G401 (cell line): ENCODE measurements around the gene CEBPE. TPM values are rescaled to one million over a fixed set of nuclear protein-coding genes. Genes with fewer than 3 reads are reported as not detected.

ENCODE experiments used
- DNase-seq: peaks from one replicate; pipeline ENCODE4 v3.0.0-alpha.2; 2015; ENCODE audit warnings: low spot score
- in situ Hi-C: cut with HindIII; loops from 2 replicates; pipeline ENCODE4 v1.10.0; 2016; ENCODE audit warnings: low sequenced_read_pairs, mixed read lengths
- total RNA-seq: library from RNA; depleted of rRNA; stranded (reverse); fragments of >200 nt; shearing (Covaris generic); gene quantifications from 2 replicates; pipeline ENCODE4 v1.2.3, GENCODE V29; 2014; rRNA removed

The CEBPE gene
- total RNA-seq = not detected in 2 replicates

DNA sequence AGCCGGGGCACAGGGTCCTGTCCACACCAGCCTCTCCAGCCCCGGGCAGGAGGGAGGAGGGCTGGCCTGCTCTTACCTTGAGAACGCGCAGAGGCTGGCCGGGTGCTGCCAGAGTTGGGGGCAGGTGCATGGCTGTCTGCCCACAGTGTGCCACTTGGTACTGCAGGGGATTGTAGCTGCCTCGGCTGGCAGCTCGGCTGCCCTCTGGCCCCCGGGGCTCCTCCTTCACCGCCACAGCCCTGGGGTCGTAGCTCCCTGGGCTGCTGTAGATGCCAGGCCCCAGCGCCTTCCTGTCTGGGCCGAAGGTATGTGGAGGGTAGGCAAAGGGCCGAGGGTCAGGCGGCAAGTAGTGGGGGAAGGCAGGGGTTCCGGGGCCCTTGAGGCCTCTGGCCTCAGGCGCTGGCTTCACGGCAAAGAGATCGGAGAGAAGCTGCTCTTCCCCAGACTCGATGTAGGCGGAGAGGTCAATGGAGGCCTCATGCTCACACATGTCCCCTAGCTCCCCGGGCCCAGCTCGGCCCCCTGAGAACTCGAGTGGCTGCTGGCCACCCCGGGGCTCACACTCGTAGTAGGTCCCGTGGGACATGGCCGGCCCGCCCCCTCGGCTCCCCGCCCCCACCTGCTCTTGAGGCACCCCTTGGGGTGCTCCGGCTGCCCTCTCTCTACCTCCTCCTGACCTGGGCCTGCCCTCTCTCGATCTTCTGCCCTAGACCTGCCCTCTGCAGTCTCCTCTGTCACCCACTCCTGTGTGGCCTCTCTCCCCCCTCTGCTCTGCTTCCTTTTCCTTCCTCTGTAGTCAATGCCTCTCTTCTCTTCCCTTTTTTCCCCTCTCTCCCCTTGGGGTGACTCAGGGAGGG is at the start of gene CEBPE:
Gene CEBPE, minus strand, starts transcription at position 750 of the 857 bp plus-strand sequence. Its CDS starts 164 bp downstream, at position 586.
- DNase-seq = no peak
- in situ Hi-C loops = no loop called here

DNA sequence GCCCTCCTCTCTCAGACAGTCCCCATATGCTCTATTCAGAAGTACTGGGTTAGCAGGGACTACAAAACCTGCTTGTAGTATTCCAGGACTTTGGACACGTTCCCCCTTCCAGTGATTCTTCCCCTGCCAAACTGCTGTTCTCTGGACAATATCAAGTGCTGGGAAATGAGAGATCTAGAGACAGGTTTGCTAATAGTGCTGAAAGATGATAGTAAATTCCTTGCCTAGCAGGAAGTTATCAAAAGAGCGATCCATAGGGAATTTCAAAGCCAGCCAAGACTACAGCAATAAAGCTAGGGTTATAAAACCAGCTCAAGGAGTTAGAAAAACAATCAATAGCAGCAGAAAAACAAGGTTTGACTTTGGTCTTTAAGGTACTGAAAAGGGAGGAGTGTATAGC is 49.2 kb upstream of the CEBPE start:
- no peak for DNase-seq
- in situ Hi-C loops = no loop called here

DNA sequence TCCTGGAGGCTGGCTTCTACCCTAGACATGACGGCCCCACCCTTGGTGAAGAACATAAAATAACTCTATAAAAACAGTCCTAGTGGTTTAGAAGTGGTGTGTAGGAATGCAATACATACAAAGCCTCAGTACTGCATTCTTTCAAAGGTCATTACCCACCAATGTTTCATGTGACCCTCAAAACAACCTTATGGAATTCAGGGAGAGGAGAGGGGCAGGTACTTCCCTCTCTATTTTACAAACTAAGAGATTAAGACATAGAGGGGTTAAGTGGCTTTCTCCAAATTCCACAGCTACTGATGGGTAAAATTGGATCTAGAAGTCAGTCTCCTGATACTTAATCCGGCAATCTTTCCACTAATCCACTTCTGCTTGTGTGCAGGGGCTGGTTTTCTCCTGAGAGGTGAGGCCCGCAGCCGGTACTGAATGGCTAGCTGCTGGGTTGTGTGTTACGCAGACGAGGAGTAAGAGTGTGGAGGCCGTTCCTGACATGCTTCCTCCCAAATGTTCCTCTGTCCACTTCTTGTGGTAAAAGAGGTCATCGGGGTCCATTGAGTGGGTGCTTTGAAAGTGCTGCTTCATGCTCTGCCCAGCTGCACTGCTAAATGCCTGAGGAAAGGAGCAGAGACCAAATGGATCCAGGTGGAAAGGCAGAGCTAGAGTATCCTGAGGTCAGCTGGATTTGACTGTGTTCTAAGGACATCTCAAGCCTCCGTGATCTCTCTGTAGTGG is 48.2 kb upstream of the CEBPE start:
- no peak for DNase-seq
- in situ Hi-C loops = no loop called here

DNA sequence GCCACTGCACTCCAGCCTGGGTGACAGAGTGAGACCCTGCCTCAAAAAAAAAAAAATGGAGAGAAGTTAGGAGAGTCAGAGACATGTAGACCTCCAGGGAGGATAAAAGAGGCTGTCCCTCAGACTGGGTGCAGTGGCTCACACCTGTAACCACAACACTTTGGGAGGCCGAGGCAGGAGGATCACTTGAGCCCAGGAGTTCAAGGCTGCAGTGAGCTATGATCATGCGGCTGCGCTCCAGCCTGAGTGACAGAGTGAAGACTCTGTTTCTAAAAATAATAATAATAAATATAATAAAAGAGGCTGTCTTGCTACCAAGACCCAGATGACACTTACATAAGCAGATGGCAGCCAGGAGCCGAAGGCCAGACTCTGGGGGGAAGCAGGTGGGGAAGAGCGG is 45.9 kb upstream of the CEBPE start:
- in situ Hi-C loops = no loop called here
- DNase-seq = no peak

DNA sequence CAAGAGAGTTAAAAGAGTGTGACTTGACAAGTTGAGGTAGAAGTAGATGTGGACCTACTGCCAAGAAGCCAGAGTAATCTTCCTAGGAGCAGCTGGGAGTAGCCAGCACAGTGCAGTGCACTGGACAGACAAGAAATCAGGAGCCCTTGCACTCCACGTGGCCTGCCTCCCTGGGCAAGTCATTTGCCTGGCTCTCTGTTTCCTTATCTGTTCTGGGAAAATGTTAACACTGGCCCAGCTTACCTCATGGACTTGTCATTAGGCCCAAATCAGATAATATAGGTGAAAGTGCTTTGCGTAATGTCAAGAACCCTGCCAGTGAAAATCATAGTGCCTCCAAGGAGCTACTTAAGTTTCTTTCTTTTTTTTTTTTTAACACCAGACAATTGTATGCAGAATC is 45.2 kb upstream of the CEBPE start:
- in situ Hi-C loops = no loop called here
- DNase-seq = no peak

DNA sequence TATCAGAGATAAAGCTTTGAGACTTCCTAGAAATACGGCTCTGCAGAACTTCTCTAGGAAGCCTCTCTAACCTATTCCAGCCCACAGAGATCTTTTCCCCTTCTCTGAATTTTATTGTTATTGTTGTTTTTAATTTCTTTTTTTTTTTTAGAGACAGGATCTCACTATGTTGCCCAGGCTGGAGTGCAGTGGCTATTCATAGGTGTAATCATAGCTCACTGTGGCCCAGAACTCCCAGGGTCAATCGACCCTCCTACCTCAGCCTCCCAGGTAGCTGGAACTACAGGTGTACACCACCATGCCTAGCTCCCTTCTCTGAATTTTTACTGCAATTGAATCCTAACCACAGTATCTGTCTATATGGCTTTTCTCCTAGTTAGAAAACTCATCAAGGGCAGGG is 44.8 kb upstream of the CEBPE start:
- in situ Hi-C loops = no loop called here
- DNase-seq = no peak

DNA sequence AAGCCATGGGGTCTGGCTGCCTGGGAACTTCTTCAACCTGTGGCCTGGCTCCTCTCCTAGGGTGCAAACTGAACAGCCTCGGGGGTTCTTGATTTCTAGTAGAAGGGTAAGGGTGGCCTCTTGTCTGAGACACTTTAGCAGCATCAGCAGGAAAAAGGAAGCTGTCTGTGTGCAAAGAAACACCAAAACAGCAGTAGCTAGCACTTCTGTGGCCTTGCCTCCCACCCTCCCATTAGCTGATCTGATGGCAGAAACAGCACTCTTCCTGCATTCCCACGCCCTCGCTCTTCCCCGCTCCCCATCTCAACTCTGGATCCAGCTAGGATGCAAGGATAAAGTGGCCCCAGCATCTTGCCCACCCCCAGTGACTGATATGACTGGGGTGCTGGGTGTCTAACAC is 43.7 kb upstream of the CEBPE start:
- in situ Hi-C loops = no loop called here
- no peak for DNase-seq

DNA sequence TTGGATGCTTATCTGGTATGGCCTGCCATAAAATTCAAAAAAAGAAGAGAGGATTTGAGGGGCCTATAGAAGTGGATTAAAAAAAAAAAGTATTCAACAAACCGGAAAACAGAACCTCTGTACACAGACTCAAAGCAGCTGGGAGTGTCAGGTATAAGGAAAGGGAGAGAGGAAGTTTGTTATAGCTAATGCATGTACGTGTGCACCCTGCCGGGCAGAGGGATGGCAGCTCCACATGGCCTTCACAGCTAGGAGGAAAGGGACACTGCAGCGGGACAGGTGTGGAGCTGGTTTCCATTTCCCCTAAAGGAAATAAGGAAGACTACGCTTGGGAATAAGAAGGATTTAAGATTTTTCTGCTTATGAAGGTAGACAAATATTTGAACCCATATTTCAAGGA is 43.0 kb upstream of the CEBPE start:
- in situ Hi-C loops = no loop called here
- peak; percentile 34 for DNase-seq

DNA sequence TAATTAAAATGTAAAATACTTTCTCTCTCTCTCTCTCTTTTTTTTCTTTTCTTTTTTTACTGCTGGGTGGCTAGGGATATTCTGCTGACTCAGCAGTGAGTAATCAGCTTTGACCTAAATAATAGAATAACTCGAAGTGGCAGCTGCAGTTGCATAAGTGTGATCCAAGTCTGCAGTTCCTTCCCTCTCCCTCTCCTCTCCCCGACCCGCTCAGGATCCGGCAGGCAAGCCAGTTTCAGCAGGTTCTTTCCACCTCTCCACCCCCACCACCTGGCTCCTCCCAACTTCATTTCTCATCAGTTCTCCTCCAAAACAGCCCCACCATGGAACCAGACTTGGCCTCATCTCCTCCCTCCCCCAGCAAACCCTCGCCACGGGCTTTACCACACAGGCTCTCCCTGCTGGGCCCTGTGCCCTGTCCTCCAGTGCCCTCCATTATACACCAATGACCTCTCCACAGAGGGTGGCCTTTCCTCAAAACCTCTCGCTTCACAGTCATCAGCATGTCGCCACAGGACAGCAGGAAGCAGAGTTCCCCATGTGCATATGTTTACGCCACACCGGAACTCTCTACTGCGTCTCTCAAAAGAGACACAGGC is 42.0 kb upstream of the CEBPE start:
- peak; percentile 75 for DNase-seq
- in situ Hi-C loops = no loop called here

DNA sequence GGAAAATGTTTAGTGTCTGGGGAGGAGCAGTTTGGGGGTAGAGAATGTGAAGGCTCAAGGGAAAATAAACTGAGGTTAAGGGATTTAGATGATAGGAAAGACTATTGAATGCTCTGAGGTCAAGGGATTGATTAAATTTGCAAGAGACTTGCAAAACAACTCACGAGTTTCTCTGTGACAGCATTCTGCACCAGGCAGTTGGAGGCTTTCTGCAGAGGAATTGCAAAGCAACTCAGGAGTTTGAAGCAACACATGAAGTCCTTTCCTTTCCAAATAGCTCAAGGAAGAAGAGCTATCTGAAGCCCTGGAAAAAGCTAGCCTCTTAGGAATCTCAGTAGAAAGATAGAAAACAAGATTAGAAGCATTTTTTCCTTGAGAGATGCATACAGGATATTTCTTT is 40.5 kb upstream of the CEBPE start:
- no peak for DNase-seq
- in situ Hi-C loops = no loop called here

DNA sequence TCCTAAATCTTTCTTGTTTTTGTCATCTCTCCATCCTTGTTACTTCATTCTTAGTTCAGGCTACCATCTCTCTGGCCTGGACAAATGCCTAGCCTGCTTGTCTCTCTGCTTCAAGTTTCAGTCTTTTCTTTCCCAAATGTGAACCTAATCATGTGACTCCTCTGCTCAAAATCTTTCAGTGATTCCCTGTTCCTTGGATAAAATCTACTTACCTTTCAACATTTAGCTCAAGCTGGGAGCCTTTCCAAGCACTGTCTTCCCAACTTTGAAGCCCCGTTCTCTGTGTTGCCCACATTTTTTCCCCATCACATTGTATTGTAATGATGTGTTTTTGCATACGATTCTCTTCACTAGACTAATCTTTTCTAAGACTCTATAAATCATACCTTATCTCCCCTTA is 39.7 kb upstream of the CEBPE start:
- in situ Hi-C loops = no loop called here

DNA sequence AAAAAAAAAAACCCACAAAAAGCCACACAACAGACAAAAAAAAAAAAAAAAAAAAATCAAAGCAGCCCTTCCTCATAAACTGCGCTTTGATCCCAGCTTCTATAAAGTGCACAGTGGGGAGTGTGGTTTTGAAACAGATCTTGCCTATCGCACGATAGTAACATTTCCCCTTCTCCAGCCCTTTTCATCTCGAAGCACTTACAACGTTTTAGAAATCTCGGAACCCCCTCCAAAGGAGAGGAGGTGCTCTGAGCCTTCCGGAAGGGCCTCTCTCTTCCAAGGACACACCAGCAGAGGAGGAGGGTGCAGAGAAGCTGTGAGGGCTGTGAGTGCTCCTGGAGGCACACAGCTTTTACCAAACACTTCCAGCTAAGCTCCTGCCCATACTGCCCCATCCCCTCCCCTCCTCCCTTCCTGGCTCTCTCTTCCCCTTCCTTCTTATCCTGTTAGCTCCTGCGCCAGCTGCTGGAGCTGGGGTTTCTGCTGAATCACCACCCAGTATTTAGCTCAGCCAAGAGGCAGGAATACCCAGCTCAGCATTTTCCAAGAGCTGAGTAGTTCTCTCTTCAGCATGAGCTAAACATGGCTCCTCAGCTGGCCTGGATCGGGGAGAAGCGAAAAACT is 36.0 kb upstream of the CEBPE start:
- no peak for DNase-seq
- in situ Hi-C loops = no loop called here

More for the DNA sequence above, 39.7 kb upstream of the CEBPE start:
- DNase-seq = no peak

DNA sequence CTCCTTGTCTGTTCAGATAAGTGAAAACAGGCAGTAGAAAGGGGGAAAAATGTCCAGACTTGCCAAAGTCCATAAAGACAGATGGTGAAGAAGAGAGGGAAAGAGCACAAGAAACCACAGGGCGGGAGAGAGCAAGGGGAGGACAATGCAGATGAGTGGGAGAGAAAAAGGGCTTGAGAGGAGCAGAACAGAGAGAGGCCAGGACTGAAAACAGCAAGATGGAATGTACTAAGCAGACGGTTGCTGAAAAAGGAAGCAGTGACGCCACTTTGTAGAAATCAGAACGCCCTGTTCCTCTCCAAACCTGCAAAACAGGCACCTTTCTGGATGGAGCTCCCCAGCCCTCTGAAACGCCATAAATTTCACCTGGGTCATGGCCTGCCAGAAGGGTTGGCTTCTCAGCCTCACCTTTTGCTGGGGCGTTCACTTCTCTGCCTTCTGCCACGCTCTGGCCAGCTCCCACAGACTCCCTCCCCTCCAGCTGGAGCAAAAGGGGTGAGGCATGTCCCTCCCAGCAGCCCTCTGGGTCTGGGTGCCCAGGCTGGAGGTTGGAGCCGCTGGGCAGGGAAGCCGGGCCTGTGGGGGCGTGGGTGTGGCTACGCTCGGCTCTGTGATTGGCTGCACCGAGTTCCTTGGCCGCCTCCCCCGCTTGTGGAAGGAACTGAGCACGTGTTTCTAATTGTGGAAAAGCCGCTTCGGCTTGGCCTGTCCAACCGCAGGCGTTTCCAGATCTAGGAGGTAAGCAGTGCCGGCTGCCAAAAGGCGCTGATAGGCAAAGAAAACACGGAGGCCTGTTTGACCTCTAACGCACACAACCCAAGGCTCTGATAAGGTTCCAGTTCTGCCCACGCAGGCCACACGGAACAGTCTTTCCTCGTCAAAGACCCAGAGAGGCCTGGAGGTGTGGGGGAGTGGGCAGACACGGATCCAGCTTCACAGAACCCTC is 35.1 kb upstream of the CEBPE start:
- DNase-seq = peak; percentile 96

DNA sequence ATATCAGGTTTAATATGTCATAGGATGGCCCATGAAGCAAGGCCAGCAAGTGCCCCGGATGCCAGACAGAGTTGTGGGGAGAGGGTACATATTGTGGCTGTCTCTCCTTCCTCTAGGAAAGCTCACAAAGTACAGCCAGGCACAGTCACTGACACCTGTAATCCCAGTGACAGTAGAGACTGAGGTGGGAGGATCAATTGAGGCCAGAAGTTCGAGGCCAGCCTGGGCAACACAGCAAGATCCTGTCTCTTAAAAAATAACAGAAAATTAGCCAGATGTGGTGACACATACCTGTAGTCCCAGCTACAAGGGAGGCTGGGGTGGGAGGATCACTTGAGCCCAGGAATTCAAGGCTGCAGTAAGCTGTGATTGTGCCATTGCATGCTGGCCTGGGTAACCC is 32.3 kb upstream of the CEBPE start:
- DNase-seq = no peak
- in situ Hi-C loops = no loop called here

More for the DNA sequence above, 35.1 kb upstream of the CEBPE start:
- in situ Hi-C loops = no loop called here

DNA sequence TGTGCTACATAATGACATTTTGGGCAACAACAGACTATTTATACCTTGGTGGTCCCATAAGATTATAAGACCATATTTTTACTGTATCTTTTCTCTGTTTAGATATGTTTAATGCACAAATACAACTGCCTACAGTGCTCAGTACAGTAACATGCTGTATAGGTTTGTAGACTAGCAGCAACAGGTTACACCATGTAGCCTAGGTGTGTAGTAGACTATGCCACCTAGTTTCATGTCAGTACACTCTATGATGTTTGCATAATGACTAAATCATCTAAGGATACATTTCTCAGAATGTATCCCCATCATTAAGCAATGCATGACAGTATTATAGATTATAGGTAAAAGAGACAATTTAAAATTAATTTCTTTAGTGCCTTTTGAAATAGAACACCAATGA is 30.7 kb upstream of the CEBPE start:
- no peak for DNase-seq
- in situ Hi-C loops = no loop called here

DNA sequence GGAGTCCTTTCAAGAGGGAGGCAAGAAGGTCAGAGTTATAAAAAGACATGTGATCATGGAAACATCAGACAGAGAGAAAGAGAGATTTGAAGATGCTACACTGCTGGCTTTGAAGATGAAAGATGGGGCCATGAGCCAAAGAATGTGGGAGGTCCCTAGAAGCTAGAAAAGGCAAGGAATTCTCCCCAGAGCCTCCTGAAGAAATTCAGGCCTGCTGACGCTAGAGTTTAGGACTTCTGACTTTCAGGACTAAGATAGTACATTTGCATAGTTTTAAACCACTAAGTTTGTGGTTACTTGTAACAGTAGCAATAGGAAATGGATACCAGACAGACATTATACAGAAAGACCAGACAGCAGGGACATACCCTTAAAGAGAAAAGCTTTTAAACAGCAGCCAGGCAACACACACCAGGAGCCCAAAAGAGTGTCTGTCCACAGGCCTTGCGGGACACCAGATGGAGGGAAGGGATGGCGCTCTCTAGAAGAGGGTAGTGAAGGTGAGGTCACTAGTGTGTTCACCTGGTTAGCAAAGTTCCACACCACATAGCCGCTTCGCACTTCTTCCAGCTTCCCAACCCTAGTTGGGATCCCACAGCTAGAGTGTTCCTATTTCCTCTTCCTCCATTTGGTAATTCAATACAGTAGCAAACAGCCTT is 29.7 kb upstream of the CEBPE start:
- DNase-seq = no peak
- in situ Hi-C loops = no loop called here

DNA sequence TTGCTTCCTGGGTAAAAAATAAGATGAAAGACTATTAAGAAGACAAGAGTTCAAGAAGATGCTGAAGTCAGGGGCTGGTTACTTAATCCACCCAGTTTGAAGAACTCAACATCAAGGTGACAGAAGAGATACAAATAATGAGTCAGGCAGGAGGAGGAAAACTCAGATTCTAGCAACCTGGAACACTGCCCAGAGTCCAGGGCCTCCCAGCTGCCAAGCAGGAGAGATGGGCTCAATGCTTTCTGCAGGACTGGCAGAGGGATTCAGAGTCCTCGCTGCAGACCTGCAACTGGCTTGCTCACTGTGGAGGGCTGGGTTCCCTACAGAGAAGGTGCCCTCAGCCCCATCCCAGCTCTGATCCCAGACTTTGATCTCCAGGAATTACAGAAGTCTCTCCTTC is 28.6 kb upstream of the CEBPE start:
- in situ Hi-C loops = no loop called here
- DNase-seq = peak; percentile 84

DNA sequence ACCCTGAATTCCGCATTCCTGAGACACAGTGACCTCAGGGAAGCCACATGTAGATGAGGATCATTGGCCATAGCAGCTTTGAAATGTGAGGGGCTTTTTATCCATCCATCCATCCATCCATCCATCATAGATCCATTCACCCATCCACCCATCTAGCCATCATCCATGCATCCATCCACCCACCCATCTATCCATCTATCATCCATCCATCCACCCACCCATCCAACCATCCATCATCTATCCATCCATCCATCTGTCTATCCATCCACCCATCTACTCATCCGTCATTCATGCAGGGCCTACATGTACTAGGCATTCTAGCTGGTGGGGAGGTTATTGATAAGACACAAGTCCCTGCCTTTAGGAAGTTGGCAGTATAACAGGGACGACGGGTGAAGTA is 27.9 kb upstream of the CEBPE start:
- in situ Hi-C loops = no loop called here
- no peak for DNase-seq
